Thoracic aorta (tissue), 2 donors: ENCODE results near the gene PTPN2. TPM values are rescaled to one million over a fixed set of nuclear protein-coding genes. Genes with fewer than 3 reads are reported as not detected.

ENCODE experiments used
- ATAC-seq: fragments of 150-250 bp; one replicate; pipeline ENCODE4 v1.8.0; 2017; ENCODE audit warnings: low read depth; ENCODE audit not compliant: insufficient number of reproducible peaks, low FRiP score
- DNase-seq: peaks from one replicate; pipeline ENCODE4 v3.0.0-alpha.2; 2020; ENCODE audit warnings: low spot score
- H3K27ac ChIP-seq, 2 donors: fragments of 200-600 bp; sonication (generic); 1 replicate in 1 of 2; 2 replicates in 1 of 2; pipeline ENCODE4 v1.5.1; 2016; ENCODE audit warnings: mild to moderate bottlenecking in 2 of 2, moderate library complexity in 2 of 2
- H3K27me3 ChIP-seq: fragments of 200-600 bp; sonication (generic); replicated peaks from 2 replicates; pipeline ENCODE4 v1.6.0; 2016; ENCODE audit warnings: mild to moderate bottlenecking; ENCODE audit not compliant: insufficient read depth
- H3K36me3 ChIP-seq: fragments of 200-600 bp; sonication (generic); one replicate; pipeline ENCODE4 v1.5.1; 2016
- H3K4me1 ChIP-seq, 2 donors: fragments of 200-600 bp; sonication (generic); 1 replicate in 1 of 2; 2 replicates in 1 of 2; pipeline versions ENCODE4 v1.5.1 to v1.6.0; 2016; ENCODE audit warnings: low read depth in 2 of 2, mild to moderate bottlenecking in 1 of 2; ENCODE audit not compliant: control insufficient read depth in 1 of 2
- H3K4me3 ChIP-seq: fragments of 200-600 bp; sonication (generic); 2 replicates; pipeline ENCODE4 v1.5.1; 2016; ENCODE audit warnings: mild to moderate bottlenecking
- H3K9me3 ChIP-seq: fragments of 200-600 bp; sonication (generic); 2 replicates; pipeline ENCODE4 v1.5.1; 2016
- CTCF ChIP-seq: fragments of 200-600 bp; sonication (generic); IDR thresholded peaks from one replicate; pipeline ENCODE4 v1.5.1; 2019; ENCODE audit warnings: antibody characterized with exemption
- total RNA-seq, 2 donors: library from RNA; depleted of rRNA; stranded (reverse); fragments of >200 nt; gene quantifications; one replicate each; pipeline versions ENCODE4 v1.1.0 to v1.2.3, GENCODE V29; 2016

Gene PTPN2
- total RNA-seq, 2 donors from 2014 or later, result 29.4 to 62.8 TPM

- no peak for ATAC-seq
- no peak overlapping the region for H3K4me3 ChIP-seq
- no peaks in the 10 kb centered on the region for H3K9me3 ChIP-seq
- no peak for DNase-seq
- no peaks in the 10 kb centered on the region for H3K27me3 ChIP-seq
- H3K4me1 ChIP-seq, result peaks cover 0 to 14% of the 10 kb centered on the region in 2 donors
- TF ChIP-seq CTCF, result no peak
- no peak overlapping the region for H3K27ac ChIP-seq
- H3K36me3 ChIP-seq, result peaks cover 9% of the 10 kb centered on the region
Measured at GRCh38 chr18:12819322-12819721, 64.7 kb downstream of the PTPN2 start.

- Histone ChIP-seq H3K27me3 (no peaks in the 10 kb centered on the region), H3K9me3 (no peaks in the 10 kb centered on the region), H3K36me3 (peaks cover 12% of the 10 kb centered on the region), H3K27ac (no peak overlapping the region), H3K4me3 (no peak overlapping the region), H3K4me1 (peaks cover 0 to 14% of the 10 kb centered on the region in 2 donors)
- ATAC-seq (no peak), DNase-seq (no peak)
- no peak for TF ChIP-seq CTCF
Measured at GRCh38 chr18:12818243-12818642, 65.8 kb downstream of the PTPN2 start.

DNA sequence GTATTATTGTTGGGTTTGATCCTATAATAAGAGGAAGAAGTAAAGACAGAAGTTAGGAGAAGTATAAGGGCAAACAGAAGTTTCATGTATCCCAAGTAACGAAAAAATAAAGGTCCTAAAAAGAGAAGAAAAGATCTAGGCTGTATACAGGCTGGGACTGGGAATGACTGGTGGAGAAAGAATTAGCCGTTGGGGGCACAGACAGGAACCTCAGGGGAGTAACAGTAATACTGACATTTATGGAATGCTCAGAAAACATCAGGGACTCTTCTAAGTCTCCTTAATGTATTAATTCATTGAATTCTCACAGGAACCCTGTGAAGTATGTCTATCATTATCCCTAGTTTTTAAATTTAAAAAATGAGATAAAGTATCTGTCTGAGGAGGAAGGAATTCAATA is 67.6 kb downstream of the PTPN2 start:
- no peak overlapping the region for H3K27ac ChIP-seq
- peaks cover 0 to 14% of the 10 kb centered on the region in 2 donors for H3K4me1 ChIP-seq
- TF ChIP-seq CTCF, result no peak
- ATAC-seq (no peak), DNase-seq (no peak)
- no peak overlapping the region for H3K4me3 ChIP-seq
- no peaks in the 10 kb centered on the region for H3K27me3 ChIP-seq
- H3K36me3 ChIP-seq, result peaks cover 15% of the 10 kb centered on the region
- H3K9me3 ChIP-seq, result no peaks in the 10 kb centered on the region

DNA sequence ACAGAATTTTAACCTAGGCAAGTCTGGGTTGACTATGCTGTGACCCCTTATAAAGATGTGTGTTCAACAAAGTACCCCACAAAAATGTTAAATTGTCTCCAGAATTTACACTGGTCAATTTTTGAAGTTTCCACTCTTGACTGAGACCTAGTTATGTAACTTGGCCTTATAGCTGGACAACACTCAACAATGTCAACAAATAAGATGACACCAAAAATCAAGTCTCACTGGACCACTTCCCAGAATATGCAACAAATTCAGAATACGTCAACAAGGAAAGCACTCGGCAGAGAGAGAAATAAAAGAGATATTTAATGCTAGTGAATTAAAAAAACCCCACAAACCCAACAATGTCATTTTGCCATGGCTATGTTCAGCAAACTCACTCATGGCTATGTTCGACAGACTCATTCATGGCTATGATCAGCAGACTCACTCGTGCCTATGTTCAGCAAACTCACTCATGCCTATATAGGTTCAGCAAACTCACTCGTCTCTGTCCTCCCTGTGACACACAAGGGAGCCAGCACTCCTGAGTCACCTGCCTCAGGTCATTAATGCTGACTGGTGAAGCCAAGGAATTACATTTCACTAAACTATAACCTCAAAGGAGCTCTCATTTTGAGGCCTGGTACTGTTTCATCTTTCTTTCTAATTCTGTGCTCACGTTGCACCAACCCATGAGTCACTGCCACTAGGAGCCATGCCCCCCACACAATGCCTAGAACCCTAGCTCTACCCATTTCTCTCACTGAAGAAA is 72.7 kb downstream of the PTPN2 start:
- Histone ChIP-seq H3K27ac (no peak overlapping the region), H3K4me1 (no peaks in the 10 kb centered on the region), H3K27me3 (no peaks in the 10 kb centered on the region), H3K36me3 (peaks cover 15% of the 10 kb centered on the region), H3K4me3 (no peak overlapping the region), H3K9me3 (no peaks in the 10 kb centered on the region)
- TF ChIP-seq CTCF, result no peak
- DNase-seq, result no peak
- ATAC-seq, result no peak

DNA sequence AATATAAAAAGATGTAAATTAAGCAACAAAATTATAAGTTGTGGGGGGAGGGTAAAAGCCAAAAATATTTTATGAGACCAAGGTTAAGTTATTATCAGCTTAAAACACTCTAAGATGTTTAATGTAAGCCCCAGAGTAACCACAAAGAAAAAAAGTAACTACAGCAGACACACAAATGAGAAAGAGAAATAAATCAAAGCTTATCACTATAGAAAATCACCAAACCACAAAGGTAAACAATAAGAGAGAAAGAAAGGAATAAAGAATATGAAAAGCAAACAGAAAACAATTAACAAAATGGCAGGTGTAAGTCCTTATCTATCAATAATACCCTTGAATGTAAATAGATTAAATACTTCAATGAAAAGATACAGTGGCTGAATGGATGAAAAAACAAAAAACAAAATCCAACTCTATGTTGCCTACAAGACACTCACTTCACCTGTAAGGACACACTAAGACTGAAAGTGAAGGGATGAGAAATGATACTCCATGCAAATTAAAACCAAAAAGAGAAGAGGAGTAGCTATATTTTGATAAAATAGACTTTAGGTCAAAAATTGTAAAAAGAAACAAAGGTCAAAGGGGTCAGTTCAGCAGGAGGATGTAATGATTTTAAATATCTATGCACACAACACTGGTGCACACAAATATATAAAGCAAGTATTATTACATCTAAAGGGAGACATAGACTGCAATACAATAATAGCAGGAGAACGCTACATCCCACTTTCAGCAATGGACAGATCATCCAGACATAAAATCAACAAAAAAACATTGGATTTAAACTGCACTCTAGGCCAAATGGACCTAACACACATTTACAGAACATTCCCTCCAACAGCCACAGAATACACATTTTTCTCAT is 80.7 kb downstream of the PTPN2 start:
- no peak overlapping the region for H3K4me3 ChIP-seq
- ATAC-seq, result no peak
- no peaks in the 10 kb centered on the region for H3K27me3 ChIP-seq
- TF ChIP-seq CTCF, result no peak
- H3K27ac ChIP-seq, result no peak overlapping the region
- DNase-seq, result no peak
- no peaks in the 10 kb centered on the region for H3K9me3 ChIP-seq
- H3K4me1 ChIP-seq, result no peaks in the 10 kb centered on the region
- peaks cover 7% of the 10 kb centered on the region for H3K36me3 ChIP-seq
